ENCODE data around the gene CHRNA5.
"Not testable (repeated sequence)": the region's sequence is repeated elsewhere in the genome, so short reads cannot be mapped to it uniquely, and the experiment has no call there.

- not testable (repeated sequence) for TF ChIP-seq POLR2AphosphoS5, CTCF, POLR2A (IDR thresholded peaks at IDR 0.05)
These were observed 5.1 kb upstream of the CHRNA5 start for GRCh38 chr15:78560201-78560600.

Data from sigmoid colon (tissue), 4 donors.